Neural cell (in vitro differentiated cells): ENCODE results near the gene ACP7. TPM values are rescaled to one million over a fixed set of nuclear protein-coding genes. Genes with fewer than 3 reads are reported as not detected.
"Not testable (repeated sequence)": the region's sequence is repeated elsewhere in the genome, so short reads cannot be mapped to it uniquely, and the experiment has no call there.

Source experiments
- H2AFZ ChIP-seq: fragments of 200-600, 300-800 bp; sonication (generic), shearing (Covaris generic); 2 replicates; pipeline ENCODE4 v1.6.0; 2014; ENCODE audit warnings: low read depth, mild to moderate bottlenecking, antibody characterized with exemption, low read length, moderate library complexity
- H3F3A ChIP-seq: fragments of 200-600 bp; shearing (Covaris generic); 2 replicates; pipeline ENCODE4 v1.6.1; 2016; ENCODE audit warnings: mild to moderate bottlenecking, moderate library complexity, mixed read lengths, antibody characterized with exemption, low read length; ENCODE audit not compliant: insufficient read depth, poor library complexity, severe bottlenecking
- H3K27ac ChIP-seq: fragments of 200-600, 300-800 bp; sonication (generic), shearing (Covaris generic); 2 replicates; pipeline ENCODE4 v1.5.1; 2014; ENCODE audit warnings: mild to moderate bottlenecking, low read length, moderate library complexity
- H3K27me3 ChIP-seq: fragments of 300-800, 200-600 bp; sonication (generic), shearing (Covaris generic); 2 replicates; pipeline ENCODE4 v1.6.0; 2014; ENCODE audit warnings: mild to moderate bottlenecking, low read depth, low read length, moderate library complexity; ENCODE audit not compliant: insufficient read depth
- H3K36me3 ChIP-seq: fragments of 300-800, 200-600 bp; sonication (generic), shearing (Covaris generic); 2 replicates; pipeline ENCODE4 v1.5.1; 2014; ENCODE audit warnings: mild to moderate bottlenecking, antibody characterized with exemption, low read length, moderate library complexity; ENCODE audit not compliant: insufficient read depth
- H3K4me2 ChIP-seq: fragments of 300-800, 200-600 bp; sonication (generic), shearing (Covaris generic); 2 replicates; pipeline ENCODE4 v1.6.0; 2014; ENCODE audit warnings: mild to moderate bottlenecking, low read length
- H3K4me3 ChIP-seq: fragments of 300-800, 200-600 bp; sonication (generic), shearing (Covaris generic); 2 replicates; pipeline ENCODE4 v1.5.1; 2014; ENCODE audit warnings: mild to moderate bottlenecking, low read length, moderate library complexity
- H3K79me2 ChIP-seq: fragments of 200-600 bp; shearing (Covaris generic); replicated peaks from 2 replicates; pipeline ENCODE4 v1.6.0; 2014; ENCODE audit warnings: mild to moderate bottlenecking, low read length, moderate library complexity; ENCODE audit not compliant: insufficient read depth
- H3K9ac ChIP-seq: fragments of 300-800, 200-600 bp; sonication (generic), shearing (Covaris generic); 2 replicates; pipeline ENCODE4 v1.6.1; 2016; ENCODE audit warnings: mild to moderate bottlenecking, low read length, mixed read lengths
- H3K9me2 ChIP-seq: fragments of 200-600 bp; shearing (Covaris generic); 2 replicates; pipeline ENCODE4 v1.6.1; 2016; ENCODE audit warnings: mild to moderate bottlenecking, low read length, mixed read lengths; ENCODE audit not compliant: insufficient read depth
- H3K9me3 ChIP-seq: fragments of 200-600, 300-800 bp; sonication (generic), shearing (Covaris generic); 2 replicates; pipeline ENCODE4 v1.6.1; 2016; ENCODE audit warnings: mild to moderate bottlenecking, mixed run types, low read length, moderate library complexity, mixed read lengths
- H4K20me1 ChIP-seq: fragments of 200-600 bp; shearing (Covaris generic); 2 replicates; pipeline ENCODE4 v1.6.1; 2016; ENCODE audit warnings: mild to moderate bottlenecking, mixed run types; ENCODE audit not compliant: insufficient read depth
- CTCF ChIP-seq: fragments of 450-650 bp; IDR thresholded peaks from 2 replicates; pipeline ENCODE4 v1.5.1; 2014; ENCODE audit warnings: antibody characterized with exemption, mild to moderate bottlenecking, moderate library complexity; ENCODE audit not compliant: poor library complexity, severe bottlenecking
- EP300 ChIP-seq: fragments of 450-650 bp; conservative IDR thresholded peaks from 2 replicates; pipeline ENCODE4 v1.6.1; 2014; ENCODE audit warnings: antibody characterized with exemption, mild to moderate bottlenecking, moderate library complexity; ENCODE audit not compliant: poor library complexity, severe bottlenecking
- EZH2 ChIP-seq: fragments of 200-600, 300-800 bp; shearing (Covaris generic), sonication (generic); IDR thresholded peaks from 2 replicates; pipeline ENCODE4 v1.6.1; 2014; ENCODE audit warnings: antibody characterized with exemption, low read length, borderline replicate concordance, mild to moderate bottlenecking; ENCODE audit not compliant: insufficient read depth, poor library complexity, severe bottlenecking
- MXI1 ChIP-seq: fragments of 450-650 bp; conservative IDR thresholded peaks from 2 replicates; pipeline ENCODE4 v1.6.1; 2014; ENCODE audit warnings: antibody characterized with exemption, mild to moderate bottlenecking; ENCODE audit not compliant: poor library complexity, severe bottlenecking
- POLR2AphosphoS5 ChIP-seq: IDR thresholded peaks from 2 replicates; pipeline ENCODE4 v1.6.1; 2012
- RAD21 ChIP-seq: fragments of 450-650 bp; conservative IDR thresholded peaks from 2 replicates; pipeline ENCODE4 v1.6.1; 2014; ENCODE audit warnings: antibody characterized with exemption, mild to moderate bottlenecking, moderate library complexity
- REST ChIP-seq: IDR thresholded peaks from 2 replicates; pipeline ENCODE4 v1.6.1; 2012; ENCODE audit warnings: borderline replicate concordance
- SMC3 ChIP-seq: fragments of 450-650 bp; conservative IDR thresholded peaks from 2 replicates; pipeline ENCODE4 v1.6.1; 2014; ENCODE audit warnings: antibody characterized with exemption, mild to moderate bottlenecking, moderate library complexity; ENCODE audit not compliant: poor library complexity
- TAF1 ChIP-seq: IDR thresholded peaks from 2 replicates; pipeline ENCODE4 v1.6.1; 2012; ENCODE audit warnings: low read depth
- polyA plus RNA-seq: library from polyadenylated mRNA; depleted of rRNA; stranded (reverse); fragments of >200 nt; gene quantifications from 2 replicates; pipeline ENCODE4 v1.2.3, GENCODE V29; 2014

Gene ACP7
- polyA plus RNA-seq, 1 donor from 2014 or later = not detected

GRCh38 chr19:39141929-39142328, 57.8 kb downstream of the ACP7 start:
- Histone ChIP-seq H2AFZ (no peak overlapping the region), H3K27ac (no peak overlapping the region), H3K9me2 (no peaks in the 10 kb centered on the region), H3K36me3 (no peaks in the 10 kb centered on the region), H4K20me1 (no peaks in the 10 kb centered on the region), H3F3A (no peaks in the 10 kb centered on the region), H3K27me3 (no peaks in the 10 kb centered on the region), H3K4me3 (no peak overlapping the region), H3K9me3 (no peaks in the 10 kb centered on the region), H3K4me2 (no peak overlapping the region), H3K79me2 (peaks cover 16% of the 10 kb centered on the region), H3K9ac (no peak overlapping the region)
- TF ChIP-seq SMC3 (no peak), EZH2 (no peak), EP300 (no peak), MXI1 (no peak), RAD21 (no peak), CTCF (no peak), TAF1 (no peak), REST (no peak), POLR2AphosphoS5 (no peak)

GRCh38 chr19:39142630-39143029, 58.5 kb downstream of the ACP7 start:
- H3K27ac ChIP-seq = no peak overlapping the region
- no peak overlapping the region for H3K9ac ChIP-seq
- no peaks in the 10 kb centered on the region for H3K36me3 ChIP-seq
- no peak overlapping the region for H2AFZ ChIP-seq
- H3K4me2 ChIP-seq = no peak overlapping the region
- H3K27me3 ChIP-seq = no peaks in the 10 kb centered on the region
- no peaks in the 10 kb centered on the region for H3K9me2 ChIP-seq
- no peak for TF ChIP-seq MXI1
- TF ChIP-seq TAF1 = no peak
- TF ChIP-seq EP300 = no peak
- TF ChIP-seq EZH2 = no peak
- no peaks in the 10 kb centered on the region for H4K20me1 ChIP-seq
- no peaks in the 10 kb centered on the region for H3F3A ChIP-seq
- H3K79me2 ChIP-seq = peaks cover 21% of the 10 kb centered on the region
- H3K4me3 ChIP-seq = no peak overlapping the region
- no peaks in the 10 kb centered on the region for H3K9me3 ChIP-seq

DNA sequence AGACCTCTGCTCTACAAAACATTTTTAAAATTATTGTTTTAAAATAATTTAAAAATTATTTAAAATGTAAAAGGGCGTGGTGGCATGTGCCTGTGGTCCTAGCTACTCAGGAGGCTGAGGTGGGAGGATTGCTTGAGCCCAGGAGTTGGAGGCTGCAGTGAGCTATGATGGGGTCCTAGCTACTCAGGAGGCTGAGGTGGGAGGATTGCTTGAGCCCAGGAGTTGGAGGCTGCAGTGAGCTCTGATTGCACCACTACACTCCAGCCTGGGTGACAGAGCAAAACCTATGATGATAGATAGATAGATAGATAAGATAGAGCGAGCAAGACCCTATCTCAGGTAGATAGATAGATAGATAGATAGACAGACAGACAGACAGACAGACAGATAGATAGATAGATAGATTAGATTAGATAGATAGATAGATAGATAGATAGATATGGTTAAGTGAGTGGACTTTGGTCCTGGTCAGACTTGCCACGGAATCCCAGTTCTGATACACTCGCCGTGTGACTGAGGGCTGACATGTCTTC, 59.7 kb downstream of the ACP7 start:
- not testable (repeated sequence) for H3K9me3 ChIP-seq, H3K9ac ChIP-seq, H3K36me3 ChIP-seq, H3K4me2 ChIP-seq, H3F3A ChIP-seq, H4K20me1 ChIP-seq, H3K27ac ChIP-seq, H3K4me3 ChIP-seq, H3K9me2 ChIP-seq, H2AFZ ChIP-seq, H3K27me3 ChIP-seq
- H3K79me2 ChIP-seq = peaks cover 21% of the 10 kb centered on the region
